Lower leg skin (tissue), 3 donors: ENCODE data around the gene KRTAP1-1.

Experiments
- CTCF ChIP-seq, 3 donors: fragments of 450-650 bp; IDR thresholded peaks; one replicate each; pipeline ENCODE4 v1.5.1; 2016; ENCODE audit warnings: antibody characterized with exemption in 3 of 3, mild to moderate bottlenecking in 3 of 3, moderate library complexity in 2 of 3
- POLR2A ChIP-seq, 2 donors: fragments of 450-650 bp; IDR thresholded peaks; one replicate each; pipeline ENCODE4 v1.6.1; 2016 to 2017; ENCODE audit warnings: antibody characterized with exemption in 2 of 2, mild to moderate bottlenecking in 1 of 2, moderate library complexity in 1 of 2

- TF ChIP-seq CTCF (IDR thresholded peaks at IDR 0.05) (no peak), POLR2A (IDR thresholded peaks at IDR 0.05) (no peak)
These were observed 22.7 kb downstream of the KRTAP1-1 start for GRCh38 chr17:41018541-41018940.
